ENCODE measurements around the gene SERPINB7. TPM values are rescaled to one million over a fixed set of nuclear protein-coding genes. Genes with fewer than 3 reads are reported as not detected.

The SERPINB7 gene, protein sequence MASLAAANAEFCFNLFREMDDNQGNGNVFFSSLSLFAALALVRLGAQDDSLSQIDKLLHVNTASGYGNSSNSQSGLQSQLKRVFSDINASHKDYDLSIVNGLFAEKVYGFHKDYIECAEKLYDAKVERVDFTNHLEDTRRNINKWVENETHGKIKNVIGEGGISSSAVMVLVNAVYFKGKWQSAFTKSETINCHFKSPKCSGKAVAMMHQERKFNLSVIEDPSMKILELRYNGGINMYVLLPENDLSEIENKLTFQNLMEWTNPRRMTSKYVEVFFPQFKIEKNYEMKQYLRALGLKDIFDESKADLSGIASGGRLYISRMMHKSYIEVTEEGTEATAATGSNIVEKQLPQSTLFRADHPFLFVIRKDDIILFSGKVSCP
- total RNA-seq: not detected

DNA sequence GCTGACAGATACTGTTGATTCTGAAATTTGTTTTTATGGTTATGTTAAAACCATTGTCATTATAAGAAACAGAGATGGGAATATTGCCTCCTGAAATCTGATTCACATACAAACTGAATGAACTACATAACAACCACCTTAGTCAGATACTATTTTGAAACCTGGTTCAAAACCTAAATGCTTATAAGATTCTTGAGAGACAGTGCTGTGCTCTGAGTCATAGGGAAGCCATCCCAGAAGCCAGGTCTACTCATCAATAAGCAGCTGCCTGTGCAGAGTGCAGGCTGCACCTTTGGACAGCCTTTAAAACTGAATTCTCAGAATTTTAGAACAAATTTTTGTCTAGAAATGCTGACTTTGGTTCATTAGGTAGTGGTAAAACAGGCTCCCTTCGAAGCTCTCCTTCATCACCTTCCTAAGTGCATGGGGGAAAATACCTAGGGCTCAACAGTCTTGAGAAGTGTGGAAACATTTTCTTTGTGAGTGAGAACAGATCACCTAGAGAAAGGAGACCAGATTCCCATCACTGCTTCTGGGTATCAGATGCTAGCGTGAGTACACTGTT is at the start of gene SERPINB7:
Gene SERPINB7, plus strand, starts transcription at position 253 of the 565 bp plus-strand sequence. CDS start 6,955 bp downstream, outside the sequence.

Other genes with a start within 250 kb of the SERPINB7 start
- not detected for gene SERPINB12, start 233.0 kb upstream of the SERPINB7 start, total RNA-seq
- not detected for gene SERPINB13, start 188.1 kb upstream of the SERPINB7 start, total RNA-seq
- not detected for gene SERPINB4, start 131.2 kb upstream of the SERPINB7 start, total RNA-seq
- not detected for gene SERPINB3, start 113.5 kb upstream of the SERPINB7 start, total RNA-seq
- not detected for gene SERPINB11, start 72.5 kb upstream of the SERPINB7 start, total RNA-seq
- not detected for gene SERPINB2, start 112.3 kb downstream of the SERPINB7 start, total RNA-seq
- gene SERPINB10, start 132.5 kb downstream of the SERPINB7 start, total RNA-seq: not detected
- 3.4 TPM for gene HMSD, start 173.9 kb downstream of the SERPINB7 start, total RNA-seq
- 1.3 TPM for gene SERPINB8, start 194.7 kb downstream of the SERPINB7 start, total RNA-seq

Data from parietal lobe (tissue), 1 donor.